HFF-Myc (cell line): ENCODE results near the gene JMJD4.

Experiments used
- DNase-seq: peaks from one replicate; pipeline ENCODE4 v3.0.0-alpha.2; 2011; ENCODE audit warnings: low read depth; ENCODE audit errors: extremely low read depth
- H3K4me3 ChIP-seq: replicated peaks from 2 replicates; pipeline ENCODE4 v1.5.1; 2011; ENCODE audit warnings: low read depth, mild to moderate bottlenecking, control low read depth, low read length
- TF ChIP-seq, protein P1 (sequence below): IDR thresholded peaks from 2 replicates; pipeline ENCODE4 v1.5.1; 2012; ENCODE audit warnings: mild to moderate bottlenecking, low read depth, low read length, control low read depth; ENCODE audit errors: missing control alignments

Gene JMJD4

DNA sequence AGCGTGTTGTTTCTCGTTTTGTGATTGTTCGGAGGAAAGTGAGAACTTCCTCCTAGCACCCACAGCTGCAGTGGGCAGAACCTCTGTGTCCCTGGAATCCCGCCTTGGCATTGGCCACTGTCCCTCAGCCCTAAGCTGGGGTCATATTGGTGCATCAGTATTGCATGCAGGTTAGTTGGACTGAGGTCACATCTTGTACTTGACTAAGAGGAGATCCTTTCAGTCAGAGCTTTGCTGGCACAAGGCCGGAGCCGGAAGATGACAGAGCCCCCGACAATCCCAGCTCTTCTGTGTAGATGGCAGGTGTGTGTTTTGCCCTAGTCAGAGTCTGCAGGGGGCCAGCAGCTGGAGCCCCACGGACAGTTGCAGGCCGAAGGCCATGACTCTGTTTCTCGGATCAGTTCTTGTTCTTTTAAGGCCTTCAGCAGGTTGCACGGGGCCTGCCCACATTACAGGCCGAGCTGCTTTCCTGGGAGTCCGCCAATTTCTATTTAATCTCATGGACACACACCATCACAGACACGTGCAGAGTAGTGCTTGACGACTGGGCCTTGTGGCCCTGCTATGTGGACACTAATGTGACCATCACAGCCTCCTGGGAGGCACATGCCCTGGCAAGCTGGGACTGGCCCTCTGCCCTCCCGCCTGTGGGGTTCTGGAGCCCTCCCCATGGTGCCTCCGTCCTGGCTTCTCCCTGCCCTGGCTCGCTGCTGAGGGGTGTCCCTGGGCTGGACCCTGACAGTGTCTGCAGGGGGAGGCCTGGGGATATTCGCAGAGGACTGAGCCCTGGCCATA is 15.0 kb upstream of the JMJD4 start:
- TF ChIP-seq, protein P1, sequence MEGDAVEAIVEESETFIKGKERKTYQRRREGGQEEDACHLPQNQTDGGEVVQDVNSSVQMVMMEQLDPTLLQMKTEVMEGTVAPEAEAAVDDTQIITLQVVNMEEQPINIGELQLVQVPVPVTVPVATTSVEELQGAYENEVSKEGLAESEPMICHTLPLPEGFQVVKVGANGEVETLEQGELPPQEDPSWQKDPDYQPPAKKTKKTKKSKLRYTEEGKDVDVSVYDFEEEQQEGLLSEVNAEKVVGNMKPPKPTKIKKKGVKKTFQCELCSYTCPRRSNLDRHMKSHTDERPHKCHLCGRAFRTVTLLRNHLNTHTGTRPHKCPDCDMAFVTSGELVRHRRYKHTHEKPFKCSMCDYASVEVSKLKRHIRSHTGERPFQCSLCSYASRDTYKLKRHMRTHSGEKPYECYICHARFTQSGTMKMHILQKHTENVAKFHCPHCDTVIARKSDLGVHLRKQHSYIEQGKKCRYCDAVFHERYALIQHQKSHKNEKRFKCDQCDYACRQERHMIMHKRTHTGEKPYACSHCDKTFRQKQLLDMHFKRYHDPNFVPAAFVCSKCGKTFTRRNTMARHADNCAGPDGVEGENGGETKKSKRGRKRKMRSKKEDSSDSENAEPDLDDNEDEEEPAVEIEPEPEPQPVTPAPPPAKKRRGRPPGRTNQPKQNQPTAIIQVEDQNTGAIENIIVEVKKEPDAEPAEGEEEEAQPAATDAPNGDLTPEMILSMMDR, result no peak

DNA sequence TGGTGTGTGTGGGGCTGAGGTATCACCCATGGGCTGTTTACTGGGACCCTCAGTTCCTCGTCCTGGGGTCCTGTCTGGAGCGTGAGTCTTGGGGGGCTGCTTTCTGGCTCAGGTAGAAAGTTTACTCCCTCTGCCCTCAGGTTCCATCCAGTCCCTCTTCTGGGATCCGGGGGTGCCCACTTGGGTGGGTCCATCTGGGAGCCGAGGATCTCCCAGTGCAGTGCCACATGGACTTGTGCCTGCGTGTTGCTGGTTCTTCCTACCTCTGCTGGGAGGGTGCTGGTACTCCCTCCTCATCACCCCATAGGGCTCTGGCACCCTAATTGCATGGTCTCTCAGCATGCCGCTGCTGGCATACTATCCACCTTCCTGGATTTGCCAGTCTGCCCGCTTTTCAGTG is 14.1 kb upstream of the JMJD4 start:
- no peak for DNase-seq
- TF ChIP-seq, protein P1, result no peak
- no peak overlapping the region for H3K4me3 ChIP-seq

More for the DNA sequence above, 15.0 kb upstream of the JMJD4 start:
- no peak for DNase-seq
- H3K4me3 ChIP-seq, result no peak overlapping the region

DNA sequence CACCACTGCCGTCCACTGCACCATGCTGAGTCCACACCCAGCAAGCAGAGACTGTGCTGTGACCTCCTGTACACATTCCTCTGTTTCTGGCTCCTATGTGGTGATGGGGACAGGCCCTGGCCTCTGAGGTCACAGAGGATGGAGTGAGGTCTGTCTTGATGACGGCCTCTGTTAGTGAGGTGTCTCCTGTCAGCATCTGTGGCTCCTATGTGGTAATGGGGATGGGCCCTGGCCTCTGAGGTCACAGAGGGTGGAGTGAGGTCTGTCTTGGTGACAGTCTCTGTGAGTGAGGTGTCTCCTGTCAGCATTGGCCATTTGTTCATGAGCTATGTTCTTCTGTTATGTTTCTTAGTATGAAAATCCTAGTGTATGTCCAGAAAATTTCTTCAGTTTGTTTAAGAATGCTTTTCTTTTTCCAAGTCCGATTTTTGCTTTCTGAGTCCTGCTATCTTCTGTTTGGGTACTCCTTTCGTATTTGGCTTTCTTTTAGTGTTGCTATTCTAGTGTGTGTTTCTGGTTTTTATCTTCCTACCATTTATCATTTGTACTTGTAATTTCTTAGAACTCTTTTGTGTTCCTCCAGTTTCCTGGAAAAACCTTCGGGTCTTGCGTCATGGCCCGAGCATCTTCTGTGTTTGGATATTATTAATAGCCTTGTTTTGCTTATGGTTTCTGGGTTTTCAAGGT is 13.5 kb upstream of the JMJD4 start:
- TF ChIP-seq, protein P1, result no peak
- DNase-seq, result no peak

DNA sequence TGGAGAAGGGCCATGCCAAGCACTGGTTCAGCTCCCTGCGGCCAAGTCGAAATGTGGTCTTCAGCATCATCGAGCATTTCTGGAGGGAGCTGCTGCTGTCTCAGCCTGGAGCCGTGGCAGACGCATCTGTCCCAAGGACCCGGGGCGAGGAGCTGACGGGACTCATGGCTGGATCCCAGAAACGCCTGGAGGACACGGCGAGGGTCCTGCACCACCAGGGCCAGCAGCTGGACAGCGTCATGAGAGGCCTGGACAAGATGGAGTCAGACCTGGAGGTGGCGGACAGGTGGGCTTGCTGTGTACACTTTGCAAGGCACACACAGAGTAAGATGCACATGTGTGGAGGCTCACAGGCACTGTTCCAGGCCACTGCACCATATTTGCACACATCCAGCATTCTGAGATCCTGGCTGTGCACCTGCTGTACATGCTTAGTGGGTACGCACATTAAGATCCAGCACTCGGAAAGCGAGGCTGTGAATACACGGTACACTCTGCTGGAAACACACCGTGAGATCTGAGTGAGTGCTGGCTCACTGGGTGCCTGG is 12.9 kb upstream of the JMJD4 start:
- no peak for DNase-seq
- no peak overlapping the region for H3K4me3 ChIP-seq
- TF ChIP-seq, protein P1, result no peak

More for the DNA sequence above, 13.5 kb upstream of the JMJD4 start:
- no peak overlapping the region for H3K4me3 ChIP-seq

DNA sequence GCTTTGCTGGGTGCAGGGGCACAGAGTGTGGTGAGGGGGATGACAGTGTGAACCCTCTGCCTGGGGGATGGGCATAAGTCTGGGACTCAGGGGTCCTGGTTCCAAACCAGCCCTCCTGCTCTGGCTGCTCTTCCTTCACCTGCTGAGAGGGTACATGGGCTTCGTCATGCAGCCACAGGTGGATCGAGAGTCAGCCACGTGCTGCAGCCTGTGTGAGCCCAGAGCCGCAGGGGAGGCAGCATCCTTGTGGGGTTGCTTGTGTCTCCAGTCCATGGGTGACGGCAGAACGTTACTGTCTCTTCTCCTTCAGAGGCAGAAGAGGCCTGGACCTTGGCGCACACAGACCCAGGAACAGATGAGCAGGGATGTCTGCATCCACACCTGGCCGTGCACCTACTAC is 12.3 kb upstream of the JMJD4 start:
- TF ChIP-seq, protein P1, result no peak
- no peak for DNase-seq
- no peak overlapping the region for H3K4me3 ChIP-seq

DNA sequence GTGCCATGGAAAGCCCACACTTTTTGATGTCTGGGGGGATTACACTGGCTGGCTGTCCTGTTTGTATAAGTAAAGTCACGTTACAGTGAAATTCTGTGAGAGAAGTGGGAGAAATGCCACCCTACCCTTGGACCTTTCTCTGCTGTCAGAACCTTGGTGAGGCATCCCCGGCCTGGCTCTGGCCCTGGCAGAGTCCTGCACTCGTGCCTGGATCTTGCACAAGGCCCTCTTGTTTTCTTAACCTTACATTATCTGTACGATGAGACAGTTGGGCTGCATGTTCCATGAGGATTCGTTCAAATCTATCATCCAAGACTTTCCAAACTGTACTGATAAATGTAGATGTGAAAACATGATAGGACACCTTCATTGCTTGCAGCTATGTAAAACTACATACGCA is 11.6 kb upstream of the JMJD4 start:
- DNase-seq, result no peak
- TF ChIP-seq, protein P1, result no peak

More for the DNA sequence above, 11.6 kb upstream of the JMJD4 start:
- no peak overlapping the region for H3K4me3 ChIP-seq
